Sigmoid colon (tissue), 7 donors: ENCODE measurements around the gene ATP9A. TPM values are rescaled to one million over a fixed set of nuclear protein-coding genes. Genes with fewer than 3 reads are reported as not detected.

Experiments used
- DNase-seq: peaks from one replicate; pipeline ENCODE4 v3.0.0-alpha.2; 2019
- H3K27ac ChIP-seq, 4 donors: fragments of 200-600 bp; sonication (generic); one replicate each; pipeline ENCODE4 v1.5.1; 2016 to 2019; ENCODE audit warnings: mild to moderate bottlenecking in 1 of 4
- H3K27me3 ChIP-seq, 3 donors: fragments of 200-600 bp; sonication (generic); one replicate each; pipeline ENCODE4 v1.5.1; 2019; ENCODE audit warnings: mild to moderate bottlenecking in 1 of 3
- H3K36me3 ChIP-seq, 4 donors: fragments of 200-600 bp; sonication (generic); one replicate each; pipeline ENCODE4 v1.5.1; 2016 to 2019
- H3K4me1 ChIP-seq, 4 donors: fragments of 200-600 bp; sonication (generic); one replicate each; pipeline ENCODE4 v1.5.1; 2017 to 2019
- H3K4me3 ChIP-seq, 4 donors: fragments of 200-600 bp; sonication (generic); one replicate each; pipeline ENCODE4 v1.5.1; 2017 to 2019; ENCODE audit warnings: mild to moderate bottlenecking in 2 of 4, moderate library complexity in 1 of 4
- H3K9me3 ChIP-seq, 4 donors: fragments of 200-600 bp in 3 of 4; sonication (generic) in 3 of 4; one replicate each; pipeline versions ENCODE4 v1.5.1 to v1.6.1; 2013 to 2019
- CTCF ChIP-seq, 4 experiments: fragments of 450-650 bp in 3 of 4; fragments of 200-600 bp in 1 of 4; IDR thresholded peaks; one replicate each; pipeline ENCODE4 v1.5.1; 2016 to 2019; ENCODE audit warnings: antibody characterized with exemption in 4 of 4, mild to moderate bottlenecking in 3 of 4, moderate library complexity in 2 of 4
- EP300 ChIP-seq, 4 donors: sonication (generic); formaldehyde crosslinking; IDR thresholded peaks; one replicate each; pipeline ENCODE4 v1.6.1; 2017; ENCODE audit warnings: antibody characterized with exemption in 4 of 4
- POLR2A ChIP-seq, 2 donors: fragments of 450-650 bp; IDR thresholded peaks; one replicate each; pipeline ENCODE4 v1.6.1; 2016; ENCODE audit warnings: antibody characterized with exemption in 2 of 2, mild to moderate bottlenecking in 2 of 2, moderate library complexity in 2 of 2
- POLR2AphosphoS5 ChIP-seq, 4 donors: sonication (generic); formaldehyde crosslinking; IDR thresholded peaks; one replicate each; pipeline ENCODE4 v1.6.1; 2017; ENCODE audit warnings: antibody characterized with exemption in 4 of 4
- WGBS, 2 donors: extraction: QIAGEN DNeasy Blood & Tissue Kit; methylation state at CpG; one replicate each; pipeline ENCODE4 v1.1.7; 2013; 5-methylcytosine and 5-hydroxymethylcytosine counted together
- intact Hi-C: fragments of 100-400 bp; cut with DNase I; formaldehyde crosslinking; loops from one replicate; pipeline ENCODE4 v1.15.1; 2023
- polyA plus RNA-seq, 3 donors: library from polyadenylated mRNA; stranded (reverse); fragments of 200-250 nt; gene quantifications; one replicate each; pipeline ENCODE4 v1.2.3, GENCODE V29; 2013
- total RNA-seq, 4 donors: library from RNA; depleted of rRNA; stranded (reverse); fragments of >200 nt; gene quantifications; one replicate each; pipeline ENCODE4 v1.1.0, GENCODE V29; 2016
- donor health status: healthy with polysubstance abuse.
- donor health status: Bipolar disorder and iron deficiency.
- donor health status: healthy.

ATP9A gene
- total and polyA plus RNA-seq, 7 donors, result 4.2 to 34.8 (median 31.0) TPM

GRCh38 chr20:51720384-51720783, 47.8 kb downstream of the ATP9A start:
- no peaks in the 10 kb centered on the region for H3K27me3 ChIP-seq
- 92 to 94% methylated on average over 9 of the region's 9 CpGs for WGBS, 2 donors
- no peaks in the 10 kb centered on the region for H3K9me3 ChIP-seq
- no peak overlapping the region for H3K4me3 ChIP-seq
- peaks cover 0 to 12% (median 2%) of the 10 kb centered on the region in 4 donors for H3K36me3 ChIP-seq
- no peak overlapping the region for H3K27ac ChIP-seq
- no peak for DNase-seq
- intact Hi-C loops, result no loop called here
- H3K4me1 ChIP-seq, result no peaks in the 10 kb centered on the region
- TF ChIP-seq EP300 (IDR thresholded peaks at IDR 0.05) (no peak), POLR2A (IDR thresholded peaks at IDR 0.05) (no peak), CTCF (IDR thresholded peaks at IDR 0.05) (no peak), POLR2AphosphoS5 (IDR thresholded peaks at IDR 0.05) (no peak)

- WGBS, 2 donors, result 81 to 92% methylated on average over 1 of the region's 1 CpG
- TF ChIP-seq EP300 (IDR thresholded peaks at IDR 0.05) (no peak), POLR2A (IDR thresholded peaks at IDR 0.05) (no peak), CTCF (IDR thresholded peaks at IDR 0.05) (no peak), POLR2AphosphoS5 (IDR thresholded peaks at IDR 0.05) (no peak)
- H3K4me1 ChIP-seq, result no peaks in the 10 kb centered on the region
- peaks cover 0 to 6% (median 0%) of the 10 kb centered on the region in 4 donors for H3K36me3 ChIP-seq
- no peaks in the 10 kb centered on the region for H3K27me3 ChIP-seq
- H3K4me3 ChIP-seq, result no peak overlapping the region
- intact Hi-C loops, result no loop called here
- no peak overlapping the region for H3K27ac ChIP-seq
- H3K9me3 ChIP-seq, result no peaks in the 10 kb centered on the region
- no peak for DNase-seq
These were observed 52.4 kb downstream of the ATP9A start for GRCh38 chr20:51715856-51716185.

GRCh38 chr20:51715163-51715855, 52.9 kb downstream of the ATP9A start:
- Histone ChIP-seq H3K27me3 (no peaks in the 10 kb centered on the region), H3K9me3 (no peaks in the 10 kb centered on the region), H3K36me3 (peaks cover 0 to 6% (median 0%) of the 10 kb centered on the region in 4 donors), H3K4me1 (no peaks in the 10 kb centered on the region), H3K4me3 (no peak overlapping the region), H3K27ac (no peak overlapping the region)
- intact Hi-C loops, result no loop called here
- TF ChIP-seq POLR2AphosphoS5 (IDR thresholded peaks at IDR 0.05) (no peak), EP300 (IDR thresholded peaks at IDR 0.05) (no peak), POLR2A (IDR thresholded peaks at IDR 0.05) (no peak), CTCF (IDR thresholded peaks at IDR 0.05) (no peak)
- WGBS, 2 donors, result 59 to 62% methylated on average over 10 of the region's 10 CpGs
- no peak for DNase-seq

DNA sequence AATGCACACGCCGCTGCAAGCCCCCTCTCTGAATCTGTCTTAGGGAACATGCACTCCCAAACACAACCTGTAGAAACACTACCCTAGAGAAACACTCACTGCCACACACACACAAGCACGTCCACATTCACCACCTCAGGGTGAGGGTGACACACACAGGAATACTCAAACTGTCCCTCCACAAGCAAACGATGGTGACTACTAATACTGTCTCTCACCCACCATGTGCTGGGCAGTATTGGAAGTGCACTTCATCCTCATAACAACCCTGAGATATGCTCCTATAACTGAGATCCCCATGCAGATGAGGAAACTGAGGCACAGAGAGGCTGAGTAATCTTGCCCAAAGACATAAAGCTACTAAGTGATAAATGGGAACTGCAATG, 55.0 kb downstream of the ATP9A start:
- Histone ChIP-seq H3K27ac (no peak overlapping the region), H3K27me3 (no peaks in the 10 kb centered on the region), H3K4me1 (no peaks in the 10 kb centered on the region), H3K36me3 (peaks cover 0 to 13% (median 0%) of the 10 kb centered on the region in 4 donors), H3K9me3 (no peaks in the 10 kb centered on the region), H3K4me3 (no peak overlapping the region)
- no peak for DNase-seq
- TF ChIP-seq POLR2AphosphoS5 (IDR thresholded peaks at IDR 0.05) (no peak), POLR2A (IDR thresholded peaks at IDR 0.05) (no peak), CTCF (IDR thresholded peaks at IDR 0.05) (no peak), EP300 (IDR thresholded peaks at IDR 0.05) (no peak)
- 91% methylated on average over 4 of the region's 4 CpGs for WGBS, 2 donors
- intact Hi-C loops, result no loop called here
